GM13977 (cell line): ENCODE measurements around the gene TINCR.

Experiments used
- DNase-seq: peaks from one replicate; pipeline ENCODE4 v3.0.0; 2012; ENCODE audit warnings: low spot score
- CTCF ChIP-seq: IDR thresholded peaks from 2 replicates; pipeline ENCODE4 v1.5.1; 2012; ENCODE audit warnings: mild to moderate bottlenecking, control low read depth; ENCODE audit not compliant: insufficient read depth; ENCODE audit errors: extremely low read depth, missing control alignments
- in situ Hi-C: fragments of 300-500 bp; cut with MboI; formaldehyde crosslinking; loops from one replicate; pipeline ENCODE4 v1.12.0; 2022; ENCODE audit warnings: low sequenced_read_pairs, low pct_unique_long_range_greater_than_20kb, mixed read lengths, inconsistent platforms; ENCODE audit not compliant: unreplicated experiment

Gene TINCR

GRCh38 chr19:5595129-5595528 lies 27.4 kb upstream of the TINCR start:
- DNase-seq, result no peak
- no peak for TF ChIP-seq CTCF
- in situ Hi-C loops, result no loop called here

- in situ Hi-C loops, result no loop called here
These were observed 26.8 kb upstream of the TINCR start for GRCh38 chr19:5594521-5594950.

DNA sequence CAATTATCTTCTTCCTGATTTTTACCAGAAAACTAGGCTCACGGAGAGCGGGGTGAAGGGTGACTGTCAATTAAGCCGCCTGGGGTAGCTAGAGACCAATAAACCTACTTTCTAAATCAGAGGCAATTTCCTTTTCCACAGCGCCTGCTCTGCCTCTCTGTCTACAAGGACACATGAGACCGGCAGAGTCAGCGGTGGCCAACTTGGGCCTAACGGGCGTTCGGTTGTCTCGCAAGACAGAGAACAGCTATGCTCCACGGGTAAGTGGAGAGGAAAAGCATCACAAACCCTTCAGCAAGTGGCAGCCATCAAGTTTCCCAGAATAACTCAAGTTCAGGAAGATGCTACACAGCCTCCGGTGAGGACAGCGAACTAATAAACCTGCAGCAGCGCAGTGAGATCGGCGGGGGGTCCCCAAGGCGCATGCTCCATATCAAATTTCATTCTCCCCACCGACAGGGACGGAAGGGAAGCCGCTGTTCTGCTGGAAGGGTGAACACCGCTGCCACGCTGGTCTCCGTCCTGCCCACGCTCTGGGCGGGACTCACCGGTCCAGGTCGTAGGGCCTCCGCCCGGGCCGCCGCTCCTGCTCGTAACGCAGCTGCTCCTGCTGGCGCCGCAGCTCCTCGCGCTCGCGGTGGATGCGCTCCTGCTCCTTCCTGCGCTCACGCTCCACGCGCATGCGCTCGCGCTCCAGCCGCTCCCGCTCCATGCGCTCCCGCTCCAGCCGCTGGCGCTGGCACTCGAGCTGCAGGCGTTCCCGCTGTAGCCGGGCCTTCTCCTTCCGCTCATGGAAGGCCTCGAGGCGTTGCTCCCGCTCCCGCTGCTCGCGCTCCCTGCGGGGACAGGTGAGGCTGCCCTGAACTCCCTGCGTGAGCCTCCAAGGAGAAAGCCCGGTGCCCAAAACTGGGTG lies 25.8 kb upstream of the TINCR start:
- DNase-seq, result no peak
- no peak for TF ChIP-seq CTCF
- in situ Hi-C loops, result no loop called here

More at GRCh38 chr19:5594521-5594950, 26.8 kb upstream of the TINCR start:
- DNase-seq, result no peak
- no peak for TF ChIP-seq CTCF

DNA sequence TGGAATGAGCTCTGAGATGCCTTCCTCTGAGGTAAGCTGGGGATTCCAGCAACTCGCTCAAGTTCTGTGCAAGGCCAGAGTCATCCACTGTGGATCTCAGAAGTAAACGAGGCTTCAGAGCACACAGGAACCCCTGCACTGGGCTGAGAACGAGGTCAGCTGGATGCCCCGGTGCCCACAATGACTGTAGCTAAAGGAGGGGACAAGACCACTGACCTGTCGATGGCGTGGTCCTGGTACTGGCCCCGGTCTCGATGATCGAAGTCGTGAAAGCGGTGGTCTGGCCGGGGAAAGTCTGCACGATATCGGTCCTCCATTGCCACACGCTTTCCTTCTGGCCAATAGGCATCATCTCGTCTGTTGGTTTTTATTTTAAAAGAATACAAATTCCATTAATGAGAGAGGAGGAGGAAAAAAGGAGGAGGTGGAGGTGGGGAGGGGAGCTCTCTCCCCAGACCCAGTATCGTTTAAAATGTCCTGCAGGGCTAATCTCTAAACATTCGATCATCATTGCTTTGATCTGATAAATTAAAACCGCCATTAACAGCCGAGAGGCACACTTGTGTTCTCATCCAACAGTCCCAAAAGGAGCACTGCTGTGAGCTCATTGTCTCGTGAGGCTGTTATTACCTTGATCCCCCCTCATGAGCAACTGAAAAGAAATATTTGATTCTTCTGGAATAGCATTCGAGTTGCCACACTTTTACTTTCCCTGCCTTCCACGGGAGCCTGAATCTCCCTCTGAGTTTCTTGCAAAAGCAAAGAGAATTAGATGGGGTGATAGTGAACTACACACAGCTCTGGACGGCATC lies 25.0 kb upstream of the TINCR start:
- TF ChIP-seq CTCF, result no peak
- DNase-seq, result no peak
- in situ Hi-C loops, result no loop called here

- in situ Hi-C loops, result no loop called here
- no peak for DNase-seq
- no peak for TF ChIP-seq CTCF
These were observed 23.7 kb upstream of the TINCR start for GRCh38 chr19:5591476-5591875.

DNA sequence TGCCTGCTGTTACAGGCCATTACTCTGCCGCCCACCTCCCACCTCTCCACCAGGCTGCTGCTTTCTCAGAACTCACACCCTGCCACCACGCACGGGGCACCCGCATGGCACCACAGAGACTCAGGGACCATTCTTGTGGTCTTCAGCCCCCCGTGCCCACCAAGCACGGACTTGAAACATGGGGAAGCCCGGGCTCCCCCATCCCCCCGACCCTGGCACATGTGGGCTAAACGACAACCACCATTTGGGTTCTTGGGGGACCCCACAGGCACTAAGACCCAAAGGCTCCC lies 23.1 kb upstream of the TINCR start:
- in situ Hi-C loops, result no loop called here
- no peak for TF ChIP-seq CTCF
- no peak for DNase-seq
